HG03108 (cell line): ENCODE measurements around the gene GNPNAT1.
A peak's percentile ranks its signal among the peaks of the same experiment; 100 is the strongest.
"Not testable (repeated sequence)": the region's sequence is repeated elsewhere in the genome, so short reads cannot be mapped to it uniquely, and the experiment has no call there.

Source experiments
- ATAC-seq: cut with Tn5 transposase; IDR thresholded peaks from one replicate; pipeline ENCODE4 v1.9.1; 2021; ENCODE audit warnings: moderate library complexity; ENCODE audit not compliant: unreplicated experiment

GNPNAT1 gene

DNA sequence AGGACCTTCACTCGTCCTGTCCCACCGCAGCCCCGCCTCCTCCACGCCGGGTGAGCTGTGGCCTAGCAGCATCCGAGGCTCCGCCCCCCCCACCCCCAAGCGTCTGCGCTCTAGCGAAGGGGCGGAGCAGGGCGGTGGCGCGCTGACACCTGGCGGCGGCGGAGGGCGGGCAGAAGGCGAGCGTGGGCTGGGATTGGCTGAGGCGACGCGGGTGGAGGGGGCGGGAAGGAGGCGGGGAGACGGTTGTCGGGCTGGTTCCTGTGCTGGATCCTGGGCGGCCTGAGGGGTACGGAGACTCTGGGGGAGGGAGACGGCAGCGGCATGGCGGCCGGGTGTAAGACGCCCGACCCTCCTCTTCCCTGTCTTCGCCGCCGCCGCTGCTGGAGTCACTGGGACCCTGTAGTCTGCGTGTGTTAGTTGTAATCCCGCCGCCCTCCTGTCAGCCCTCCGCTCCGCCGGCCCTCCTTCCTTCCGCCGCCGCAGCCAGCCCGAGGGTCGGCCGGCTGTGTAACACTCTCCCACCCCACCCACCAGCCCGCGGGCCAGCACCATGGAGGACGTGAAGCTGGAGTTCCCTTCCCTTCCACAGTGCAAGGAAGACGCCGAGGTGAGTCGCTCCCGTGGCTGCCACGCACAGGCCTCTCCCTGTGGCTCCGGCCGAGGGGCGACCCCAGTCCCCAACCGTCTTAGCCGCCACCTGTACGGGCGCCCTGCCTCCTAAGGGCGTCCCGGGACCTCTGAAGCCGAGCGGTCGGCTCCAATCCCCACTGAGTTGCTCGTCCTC lies 61.3 kb downstream of the GNPNAT1 start, which contains the start of gene STYX:
Gene STYX, plus strand, starts transcription at position 242 of the 784 bp plus-strand sequence. Its CDS starts 309 bp downstream, at position 551.
- ATAC-seq: peak; percentile 96

- no peak for ATAC-seq
Observed at GRCh38 chr14:52729585-52729924, 61.9 kb downstream of the GNPNAT1 start.

GRCh38 chr14:52729035-52729434 lies 62.4 kb downstream of the GNPNAT1 start:
- not testable (repeated sequence) for ATAC-seq

DNA sequence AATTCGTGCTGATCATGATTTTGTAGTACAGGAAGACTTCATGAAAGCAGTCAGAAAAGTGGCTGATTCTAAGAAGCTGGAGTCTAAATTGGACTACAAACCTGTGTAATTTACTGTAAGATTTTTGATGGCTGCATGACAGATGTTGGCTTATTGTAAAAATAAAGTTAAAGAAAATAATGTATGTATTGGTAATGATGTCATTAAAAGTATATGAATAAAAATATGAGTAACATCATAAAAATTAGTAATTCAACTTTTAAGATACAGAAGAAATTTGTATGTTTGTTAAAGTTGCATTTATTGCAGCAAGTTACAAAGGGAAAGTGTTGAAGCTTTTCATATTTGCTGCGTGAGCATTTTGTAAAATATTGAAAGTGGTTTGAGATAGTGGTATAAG lies 63.9 kb downstream of the GNPNAT1 start:
- ATAC-seq: not testable (repeated sequence)
